Natural killer cell (primary cell): ENCODE measurements around the gene BIRC7. TPM values are rescaled to one million over a fixed set of nuclear protein-coding genes. Genes with fewer than 3 reads are reported as not detected.
A peak's percentile ranks its signal among the peaks of the same experiment; 100 is the strongest.

Experiments
- ATAC-seq, 3 donors: fragments of 150-1000 bp in 2 of 3; fragments of 200-7000 bp in 1 of 3; cut with Tn5 transposase; 1 replicate in 1 of 3; 2 replicates in 2 of 3; pipeline ENCODE4 v1.10.0; 2021; ENCODE audit warnings: mild to moderate bottlenecking in 2 of 3, moderate library complexity in 2 of 3
- DNase-seq, 2 donors: peaks; one replicate each; pipeline versions ENCODE4 v3.0.0 to v3.0.0-alpha.2; 2013 to 2021; ENCODE audit warnings: mixed read lengths in 1 of 2
- H3K27ac ChIP-seq: one replicate; pipeline ENCODE4 v1.5.1; 2013; ENCODE audit warnings: mild to moderate bottlenecking, low read length
- H3K27me3 ChIP-seq: one replicate; pipeline ENCODE4 v1.6.1; 2013; ENCODE audit warnings: low read length; ENCODE audit not compliant: control insufficient read depth, insufficient read depth
- H3K36me3 ChIP-seq: one replicate; pipeline ENCODE4 v1.6.1; 2013; ENCODE audit warnings: low read length; ENCODE audit not compliant: control insufficient read depth, insufficient read depth
- H3K4me1 ChIP-seq: one replicate; pipeline ENCODE4 v1.6.1; 2013; ENCODE audit warnings: low read length; ENCODE audit not compliant: control insufficient read depth, insufficient read depth
- H3K4me3 ChIP-seq: one replicate; pipeline ENCODE4 v1.5.1; 2013; ENCODE audit warnings: low read length
- H3K9me3 ChIP-seq: one replicate; pipeline ENCODE4 v1.6.1; 2013; ENCODE audit warnings: low read length; ENCODE audit not compliant: control insufficient read depth, insufficient read depth
- H3K27ac Mint-ChIP-seq, 2 donors: one replicate each; pipeline ENCODE4 v1.8.0; 2022; ENCODE audit warnings: mild to moderate bottlenecking in 2 of 2, mixed read lengths in 2 of 2, moderate library complexity in 1 of 2
- H3K27me3 Mint-ChIP-seq, 2 donors: one replicate each; pipeline ENCODE4 v1.8.0; 2022; ENCODE audit warnings: low read depth in 2 of 2, mixed read lengths in 2 of 2
- H3K36me3 Mint-ChIP-seq: one replicate; pipeline ENCODE4 v1.8.0; 2022; ENCODE audit warnings: mixed read lengths
- H3K4me1 Mint-ChIP-seq, 2 donors: one replicate each; pipeline ENCODE4 v1.8.0; 2022; ENCODE audit warnings: mixed read lengths in 2 of 2
- H3K4me3 Mint-ChIP-seq: one replicate; pipeline ENCODE4 v1.8.0; 2022; ENCODE audit warnings: mild to moderate bottlenecking, moderate library complexity, mixed read lengths
- H3K9me3 Mint-ChIP-seq, 2 donors: one replicate each; pipeline ENCODE4 v1.8.0; 2022; ENCODE audit warnings: mixed read lengths in 2 of 2
- CTCF ChIP-seq: fragments of 200-600 bp; IDR thresholded peaks from one replicate; pipeline ENCODE4 v1.8.0; 2022; ENCODE audit warnings: antibody characterized with exemption
- WGBS: methylation state at CpG from one replicate; pipeline ENCODE4 v1.1.7; 2013; ENCODE audit warnings: missing lambda C conversion rate; ENCODE audit not compliant: insufficient coverage; 5-methylcytosine and 5-hydroxymethylcytosine counted together
- intact Hi-C: fragments of 100-400 bp; cut with micrococcal nuclease; formaldehyde crosslinking; loops from one replicate; pipeline ENCODE4 v1.14.2; 2022
- total RNA-seq, 4 donors: library from RNA; stranded (reverse); fragments of 120-200 nt in 1 of 4; gene quantifications; one replicate each; pipeline versions ENCODE4 v1.2.3 to v1.2.4, GENCODE V29; 2013 to 2022

BIRC7 gene
- total RNA-seq, 3 donors from 2014 or later (not counting 1 experiment from before 2014, with no cell fraction given) = not detected

- DNase-seq (no peak), ATAC-seq (no peak)
- intact Hi-C loops = no loop called here
- H3K27me3 ChIP-seq = no peaks in the 10 kb centered on the region
- Mint-ChIP-seq H3K27ac (peak overlapping the region in 1 of 2 donors; percentile 88), H3K4me1 (peaks cover 36 to 38% of the 10 kb centered on the region in 2 donors), H3K4me3 (peak overlapping the region; percentile 62), H3K27me3 (no peaks in the 10 kb centered on the region), H3K9me3 (no peaks in the 10 kb centered on the region), H3K36me3 (no peaks in the 10 kb centered on the region)
- H3K36me3 ChIP-seq = peaks cover 33% of the 10 kb centered on the region
- WGBS = 95% methylated on average over 17 of the region's 17 CpGs
- no peaks in the 10 kb centered on the region for H3K9me3 ChIP-seq
- TF ChIP-seq CTCF = no peak
- no peak overlapping the region for H3K27ac ChIP-seq
- H3K4me1 ChIP-seq = peaks cover 21% of the 10 kb centered on the region
- no peak overlapping the region for H3K4me3 ChIP-seq
Observed at GRCh38 chr20:63274381-63275228, 38.9 kb downstream of the BIRC7 start.

- no peak for TF ChIP-seq CTCF
- Mint-ChIP-seq H3K4me3 (no peak overlapping the region), H3K36me3 (no peaks in the 10 kb centered on the region), H3K27me3 (no peaks in the 10 kb centered on the region), H3K4me1 (peaks cover 36 to 38% of the 10 kb centered on the region in 2 donors), H3K27ac (peak overlapping the region in 1 of 2 donors; percentile 88), H3K9me3 (no peaks in the 10 kb centered on the region)
- Histone ChIP-seq H3K27ac (no peak overlapping the region), H3K27me3 (no peaks in the 10 kb centered on the region), H3K9me3 (no peaks in the 10 kb centered on the region), H3K4me1 (peaks cover 21% of the 10 kb centered on the region), H3K36me3 (peaks cover 36% of the 10 kb centered on the region), H3K4me3 (no peak overlapping the region)
- intact Hi-C loops = no loop called here
- no peak for DNase-seq
- WGBS = 97% methylated on average over 18 of the region's 18 CpGs
- no peak for ATAC-seq
Observed at GRCh38 chr20:63275825-63276224, 40.1 kb downstream of the BIRC7 start.

- no peak for TF ChIP-seq CTCF
- Histone ChIP-seq H3K4me1 (peaks cover 18% of the 10 kb centered on the region), H3K36me3 (peaks cover 39% of the 10 kb centered on the region), H3K27me3 (no peaks in the 10 kb centered on the region), H3K4me3 (no peak overlapping the region), H3K9me3 (no peaks in the 10 kb centered on the region), H3K27ac (no peak overlapping the region)
- no peak for DNase-seq
- Mint-ChIP-seq H3K27ac (no peak overlapping the region), H3K4me3 (no peak overlapping the region), H3K9me3 (no peaks in the 10 kb centered on the region), H3K36me3 (no peaks in the 10 kb centered on the region), H3K4me1 (peaks cover 29 to 33% of the 10 kb centered on the region in 2 donors), H3K27me3 (no peaks in the 10 kb centered on the region)
- no peak for ATAC-seq
- WGBS = 95% methylated on average over 20 of the region's 20 CpGs
- intact Hi-C loops = no loop called here
Observed at GRCh38 chr20:63276956-63277355, 41.3 kb downstream of the BIRC7 start.
